ENCODE results near the gene GSDME. TPM values are rescaled to one million over a fixed set of nuclear protein-coding genes. Genes with fewer than 3 reads are reported as not detected.

The GSDME gene
- polyA plus RNA-seq, 1 of the 3 experiments (the other 2 are of a cell fraction) = 109 TPM

DNA sequence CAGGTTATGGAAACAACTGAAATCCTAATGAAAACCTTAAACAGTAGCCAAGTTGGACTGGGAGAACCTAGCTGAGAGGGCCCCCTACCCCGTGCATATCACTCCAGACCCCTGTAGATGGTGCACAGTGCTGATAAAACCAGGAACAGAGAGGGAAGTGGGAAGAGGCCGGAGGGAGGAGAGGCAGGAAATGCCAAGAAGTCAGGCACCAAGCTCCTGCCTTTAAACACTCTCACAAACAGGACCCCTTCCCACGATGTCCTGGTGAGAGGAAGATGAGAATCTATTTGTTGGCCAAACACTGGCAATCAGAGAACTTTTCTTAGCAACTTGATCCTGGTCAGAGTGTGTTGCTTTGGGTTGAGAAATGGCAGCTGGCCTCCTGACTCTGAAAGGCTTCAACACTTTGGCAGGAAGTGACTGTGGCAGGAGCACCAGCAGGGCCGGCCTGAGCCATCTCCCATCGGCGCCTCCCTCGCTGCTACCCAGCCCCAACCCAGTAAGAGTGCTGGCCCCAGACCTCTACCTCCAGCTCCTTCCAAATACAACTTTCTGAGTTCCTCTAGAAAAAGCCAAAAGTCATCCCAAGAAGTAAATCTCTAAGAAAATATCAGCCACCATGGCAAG lies 39.5 kb downstream of the GSDME start:
- ChIA-PET CTCF (interaction anchor here (0.9 to 1.7 kb wide), 3 partner anchors 19 to 95 kb away, joined by 3 to 5 read pairs (median 3); no protein-coding TSS in a partner anchor), POLR2A (no interaction called here)
- H3K9ac ChIP-seq = no peak overlapping the region
- H3K36me3 ChIP-seq (replicated peaks in 1 of 2; ENCODE audit: control insufficient read depth in 1 of 2, insufficient read depth in 2 of 2, low read length in 1 of 2) = peaks cover 25 to 52% of the 10 kb centered on the region in 2 experiments
- no peak overlapping the region for H3K4me2 ChIP-seq
- H3K27ac ChIP-seq (ENCODE audit: low read depth in 2 of 2, low read length in 1 of 2) = no peak overlapping the region
- H3K4me1 ChIP-seq (ENCODE audit: control insufficient read depth in 1 of 2, insufficient read depth in 2 of 2, low read depth in 1 of 2, low read length in 1 of 2) = no peaks in the 10 kb centered on the region; a peak in 1 of 4 replicates
- no peaks in the 10 kb centered on the region for H4K20me1 ChIP-seq (ENCODE audit: insufficient read depth)
- H3K27me3 ChIP-seq (ENCODE audit: insufficient read depth) = no peaks in the 10 kb centered on the region
- H3K9me3 ChIP-seq = no peaks in the 10 kb centered on the region
- DNase-seq = no peak
- no peaks in the 10 kb centered on the region for H3F3A ChIP-seq (replicated peaks; ENCODE audit: insufficient read depth)
- no peaks in the 10 kb centered on the region for H3K9me2 ChIP-seq
- no peak overlapping the region for H2AFZ ChIP-seq (ENCODE audit: low read depth)
- TF ChIP-seq RXRA (IDR thresholded peaks at IDR 0.05; ENCODE audit: borderline replicate concordance, low read depth) (no peak), MXI1 (IDR thresholded peaks at IDR 0.05; ENCODE audit: low read depth, low read length) (no peak)
- 88% methylated on average over 7 of the region's 7 CpGs for WGBS (ENCODE audit: low lambda C conversion rate)
- H3K79me2 ChIP-seq (ENCODE audit: insufficient read depth) = no peaks in the 10 kb centered on the region
- H3K4me3 ChIP-seq (ENCODE audit: low read depth in 2 of 2, low read length in 1 of 2) = no peak overlapping the region

DNA sequence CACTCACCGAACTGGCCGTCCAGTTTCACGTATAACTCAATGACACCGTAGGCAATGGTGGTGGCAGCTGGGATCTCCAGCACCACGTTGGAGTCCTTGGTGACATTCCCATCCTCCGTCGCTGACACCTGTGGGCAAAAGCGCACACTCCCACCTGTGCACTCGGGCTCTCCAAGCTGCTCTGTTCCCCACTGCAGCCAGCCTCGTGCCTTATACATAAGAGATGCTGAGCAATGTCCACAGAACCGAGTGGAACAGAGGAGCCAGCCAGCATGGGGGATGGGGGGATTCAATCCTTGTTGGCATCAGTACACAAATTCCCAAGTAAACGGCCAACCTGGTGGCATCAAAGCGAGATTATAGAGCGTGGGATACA lies 40.0 kb downstream of the GSDME start:
- Histone ChIP-seq H3K9me3 (no peaks in the 10 kb centered on the region), H3F3A (replicated peaks; ENCODE audit: insufficient read depth) (no peaks in the 10 kb centered on the region), H3K79me2 (ENCODE audit: insufficient read depth) (no peaks in the 10 kb centered on the region), H3K27ac (ENCODE audit: low read depth in 2 of 2, low read length in 1 of 2) (no peak overlapping the region), H3K4me2 (no peak overlapping the region), H3K36me3 (replicated peaks in 1 of 2; ENCODE audit: control insufficient read depth in 1 of 2, insufficient read depth in 2 of 2, low read length in 1 of 2) (peaks cover 26 to 52% of the 10 kb centered on the region in 2 experiments), H3K4me1 (ENCODE audit: control insufficient read depth in 1 of 2, insufficient read depth in 2 of 2, low read depth in 1 of 2, low read length in 1 of 2) (no peaks in the 10 kb centered on the region; a peak in 1 of 4 replicates), H3K27me3 (ENCODE audit: insufficient read depth) (no peaks in the 10 kb centered on the region), H3K4me3 (ENCODE audit: low read depth in 2 of 2, low read length in 1 of 2) (no peak overlapping the region), H3K9me2 (no peaks in the 10 kb centered on the region), H3K9ac (no peak overlapping the region), H4K20me1 (ENCODE audit: insufficient read depth) (no peaks in the 10 kb centered on the region), H2AFZ (ENCODE audit: low read depth) (no peak overlapping the region)
- ChIA-PET POLR2A (no interaction called here), CTCF (interaction anchor here (0.8 to 1.7 kb wide), 4 partner anchors 20 to 95 kb away, joined by 3 to 5 read pairs (median 3); no protein-coding TSS in a partner anchor)
- TF ChIP-seq POLR2AphosphoS5 (IDR thresholded peaks at IDR 0.05; ENCODE audit: low read depth, low read length) (no peak), MEF2A (IDR thresholded peaks at IDR 0.05; ENCODE audit: borderline replicate concordance, low read depth) (no peak), SIN3A (IDR thresholded peaks at IDR 0.05; ENCODE audit: borderline replicate concordance, low read depth, low read length) (no peak)
- TF ChIP-seq, protein P1, sequence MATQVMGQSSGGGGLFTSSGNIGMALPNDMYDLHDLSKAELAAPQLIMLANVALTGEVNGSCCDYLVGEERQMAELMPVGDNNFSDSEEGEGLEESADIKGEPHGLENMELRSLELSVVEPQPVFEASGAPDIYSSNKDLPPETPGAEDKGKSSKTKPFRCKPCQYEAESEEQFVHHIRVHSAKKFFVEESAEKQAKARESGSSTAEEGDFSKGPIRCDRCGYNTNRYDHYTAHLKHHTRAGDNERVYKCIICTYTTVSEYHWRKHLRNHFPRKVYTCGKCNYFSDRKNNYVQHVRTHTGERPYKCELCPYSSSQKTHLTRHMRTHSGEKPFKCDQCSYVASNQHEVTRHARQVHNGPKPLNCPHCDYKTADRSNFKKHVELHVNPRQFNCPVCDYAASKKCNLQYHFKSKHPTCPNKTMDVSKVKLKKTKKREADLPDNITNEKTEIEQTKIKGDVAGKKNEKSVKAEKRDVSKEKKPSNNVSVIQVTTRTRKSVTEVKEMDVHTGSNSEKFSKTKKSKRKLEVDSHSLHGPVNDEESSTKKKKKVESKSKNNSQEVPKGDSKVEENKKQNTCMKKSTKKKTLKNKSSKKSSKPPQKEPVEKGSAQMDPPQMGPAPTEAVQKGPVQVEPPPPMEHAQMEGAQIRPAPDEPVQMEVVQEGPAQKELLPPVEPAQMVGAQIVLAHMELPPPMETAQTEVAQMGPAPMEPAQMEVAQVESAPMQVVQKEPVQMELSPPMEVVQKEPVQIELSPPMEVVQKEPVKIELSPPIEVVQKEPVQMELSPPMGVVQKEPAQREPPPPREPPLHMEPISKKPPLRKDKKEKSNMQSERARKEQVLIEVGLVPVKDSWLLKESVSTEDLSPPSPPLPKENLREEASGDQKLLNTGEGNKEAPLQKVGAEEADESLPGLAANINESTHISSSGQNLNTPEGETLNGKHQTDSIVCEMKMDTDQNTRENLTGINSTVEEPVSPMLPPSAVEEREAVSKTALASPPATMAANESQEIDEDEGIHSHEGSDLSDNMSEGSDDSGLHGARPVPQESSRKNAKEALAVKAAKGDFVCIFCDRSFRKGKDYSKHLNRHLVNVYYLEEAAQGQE (IDR thresholded peaks at IDR 0.05; ENCODE audit: low read depth, low read length) = no peak
- DNase-seq = no peak
- 87% methylated on average over 14 of the region's 14 CpGs for WGBS (ENCODE audit: low lambda C conversion rate)
